GM12892 (cell line): Measurements from ENCODE around the gene ZFR2.

Experiments used
- POLR2A ChIP-seq: IDR thresholded peaks from 2 replicates; pipeline ENCODE4 v1.6.1; 2011; ENCODE audit warnings: low read depth, low read length, control low read depth
- POLR2AphosphoS5 ChIP-seq: IDR thresholded peaks from 2 replicates; pipeline ENCODE4 v1.6.1; 2011; ENCODE audit warnings: low read depth, low read length, control low read depth

DNA sequence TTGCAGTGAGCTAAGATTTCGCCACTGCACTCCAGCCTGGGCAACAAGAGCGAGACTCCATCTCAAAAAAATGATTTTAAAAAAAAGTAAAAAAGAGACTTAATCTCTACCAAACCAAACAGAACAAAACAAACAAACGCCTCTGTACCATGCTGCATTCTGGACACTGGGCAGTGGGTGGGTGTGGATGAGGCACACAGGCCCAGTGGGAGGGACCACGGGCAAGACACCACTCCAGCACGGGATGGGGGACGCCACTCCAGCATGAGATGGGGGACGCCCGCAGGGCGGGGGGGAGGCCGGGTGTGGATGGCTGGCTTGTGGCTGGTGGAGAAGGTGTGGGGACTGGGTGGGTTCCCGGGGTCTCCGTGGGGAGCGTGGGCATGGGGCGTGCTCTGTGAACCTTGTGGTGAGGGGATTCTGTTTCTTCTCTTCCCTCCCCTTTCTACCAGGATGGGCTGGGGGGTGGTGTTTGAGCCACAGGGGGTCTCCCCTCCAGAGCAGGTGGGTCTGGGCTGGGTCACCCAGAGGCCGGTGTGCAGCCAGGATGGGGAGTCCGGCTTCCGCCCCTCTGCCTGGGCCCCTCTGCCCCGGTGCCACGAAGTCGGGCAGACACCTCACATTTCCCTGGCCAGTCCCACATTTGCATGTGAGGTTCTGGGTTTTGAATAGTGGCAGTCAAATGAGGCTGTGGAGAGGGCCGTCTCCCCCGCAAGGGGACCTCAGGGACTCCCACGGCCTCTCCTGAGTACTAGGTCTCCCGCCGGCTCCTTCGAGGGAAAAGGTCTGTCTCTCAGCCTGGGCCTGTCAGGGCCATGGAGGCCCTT is 58.7 kb downstream of the ZFR2 start:
- TF ChIP-seq POLR2AphosphoS5 = no peak
- no peak for TF ChIP-seq POLR2A
